ENCODE measurements around the gene HSPBP1. TPM values are rescaled to one million over a fixed set of nuclear protein-coding genes. Genes with fewer than 3 reads are reported as not detected.

Gene HSPBP1
- total RNA-seq, 1 donor from 2014 or later = 37.8 TPM

DNA sequence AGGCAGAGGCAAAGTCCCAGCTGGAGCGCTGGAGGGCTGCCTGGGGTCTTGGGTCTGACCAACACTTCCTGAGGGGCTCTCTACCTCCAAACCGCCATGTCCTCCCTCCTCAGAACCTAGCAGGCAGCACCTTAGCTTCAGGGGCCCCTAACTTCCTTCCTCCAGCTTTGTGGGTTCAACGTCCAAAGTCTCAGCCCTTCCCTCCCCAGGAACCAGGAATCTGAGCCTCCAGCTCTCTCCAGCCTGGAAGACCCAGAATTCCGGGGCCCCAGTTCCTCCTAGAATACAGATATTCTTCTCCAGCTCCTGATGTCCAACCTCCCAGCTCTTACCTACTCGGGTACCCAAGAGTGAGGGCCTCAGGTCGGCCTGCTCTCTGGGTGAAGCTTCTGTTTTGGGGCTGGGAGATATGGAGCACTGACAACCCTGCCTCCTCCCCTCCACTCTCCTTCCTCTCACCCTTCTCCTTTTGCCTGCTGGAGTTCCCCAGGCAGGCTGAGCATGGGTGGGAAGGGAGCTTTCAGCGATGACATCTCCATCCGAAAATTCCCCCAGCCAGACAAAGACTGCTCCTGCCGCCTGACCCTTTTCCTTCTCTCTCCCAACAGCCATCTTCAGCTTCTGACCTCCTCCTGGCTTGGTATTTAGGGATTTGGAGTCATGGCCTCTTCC, 41.7 kb upstream of the HSPBP1 start:
- Mint-ChIP-seq H3K4me1 (ENCODE audit: unreplicated experiment) (no peaks in the 10 kb centered on the region), H3K27ac (peak overlapping the region; percentile 55), H3K9me3 (no peaks in the 10 kb centered on the region), H3K4me3 (no peak overlapping the region), H3K27me3 (peaks cover 14% of the 10 kb centered on the region), H3K36me3 (no peaks in the 10 kb centered on the region)
- TF ChIP-seq, protein P1, sequence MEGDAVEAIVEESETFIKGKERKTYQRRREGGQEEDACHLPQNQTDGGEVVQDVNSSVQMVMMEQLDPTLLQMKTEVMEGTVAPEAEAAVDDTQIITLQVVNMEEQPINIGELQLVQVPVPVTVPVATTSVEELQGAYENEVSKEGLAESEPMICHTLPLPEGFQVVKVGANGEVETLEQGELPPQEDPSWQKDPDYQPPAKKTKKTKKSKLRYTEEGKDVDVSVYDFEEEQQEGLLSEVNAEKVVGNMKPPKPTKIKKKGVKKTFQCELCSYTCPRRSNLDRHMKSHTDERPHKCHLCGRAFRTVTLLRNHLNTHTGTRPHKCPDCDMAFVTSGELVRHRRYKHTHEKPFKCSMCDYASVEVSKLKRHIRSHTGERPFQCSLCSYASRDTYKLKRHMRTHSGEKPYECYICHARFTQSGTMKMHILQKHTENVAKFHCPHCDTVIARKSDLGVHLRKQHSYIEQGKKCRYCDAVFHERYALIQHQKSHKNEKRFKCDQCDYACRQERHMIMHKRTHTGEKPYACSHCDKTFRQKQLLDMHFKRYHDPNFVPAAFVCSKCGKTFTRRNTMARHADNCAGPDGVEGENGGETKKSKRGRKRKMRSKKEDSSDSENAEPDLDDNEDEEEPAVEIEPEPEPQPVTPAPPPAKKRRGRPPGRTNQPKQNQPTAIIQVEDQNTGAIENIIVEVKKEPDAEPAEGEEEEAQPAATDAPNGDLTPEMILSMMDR (conservative IDR thresholded peaks at IDR 0.05) = no peak
- no peak for DNase-seq (ENCODE audit: extremely low spot score, unreplicated experiment)

DNA sequence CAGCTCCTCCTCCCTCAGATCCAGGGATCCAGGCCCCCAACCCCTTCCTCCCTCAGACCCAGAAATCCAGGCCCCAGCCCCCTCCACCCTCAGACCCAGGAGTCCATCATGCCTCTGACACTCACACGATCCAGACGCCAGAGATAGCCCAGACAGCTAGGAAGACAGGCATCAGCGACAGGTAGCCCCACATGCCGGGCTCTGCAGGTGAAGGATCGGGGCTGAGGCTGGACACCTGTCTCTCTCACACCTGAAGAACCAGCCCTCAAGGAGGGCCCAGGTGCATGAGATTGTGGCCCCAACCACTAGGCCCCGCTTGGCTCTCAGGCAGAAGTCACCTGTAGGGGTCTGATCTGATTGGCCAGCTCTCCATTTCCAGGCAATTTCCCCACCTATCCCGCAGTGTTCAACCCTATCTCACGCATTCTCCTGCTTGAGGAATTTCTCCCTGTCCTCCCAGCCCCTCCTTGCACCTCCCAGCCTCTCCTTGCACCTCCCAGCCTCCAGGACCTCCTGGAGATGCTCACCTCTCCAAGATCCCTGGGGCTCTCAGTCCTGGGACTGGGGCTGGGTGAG, 41.0 kb upstream of the HSPBP1 start:
- no peaks in the 10 kb centered on the region for H3K36me3 Mint-ChIP-seq
- H3K9me3 Mint-ChIP-seq = no peaks in the 10 kb centered on the region
- H3K4me1 Mint-ChIP-seq (ENCODE audit: unreplicated experiment) = no peaks in the 10 kb centered on the region
- H3K27ac Mint-ChIP-seq = no peak overlapping the region
- no peak for DNase-seq (ENCODE audit: extremely low spot score, unreplicated experiment)
- H3K27me3 Mint-ChIP-seq = peaks cover 14% of the 10 kb centered on the region
- no peak overlapping the region for H3K4me3 Mint-ChIP-seq
- TF ChIP-seq, protein P1 (conservative IDR thresholded peaks at IDR 0.05) = no peak

DNA sequence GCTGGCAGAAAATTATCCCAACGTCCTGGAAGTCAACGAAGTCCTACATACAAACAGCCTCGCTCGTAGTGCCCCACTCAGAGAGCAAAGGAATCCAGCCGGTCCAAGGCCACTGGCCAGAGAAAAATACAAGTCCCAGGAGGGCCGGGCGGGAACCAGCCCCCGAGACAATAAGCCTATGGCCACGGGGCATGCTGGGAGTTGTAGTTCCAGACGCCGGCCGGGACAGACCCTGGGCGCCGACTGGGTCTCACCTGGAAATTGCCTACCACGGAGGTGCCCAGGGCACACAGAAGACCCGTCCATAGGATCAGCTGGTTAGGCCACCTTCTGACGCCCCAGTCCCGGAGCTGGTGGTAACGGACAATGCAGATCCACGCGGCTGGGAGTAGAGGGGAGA, 39.9 kb upstream of the HSPBP1 start:
- Mint-ChIP-seq H3K27ac (no peak overlapping the region), H3K36me3 (no peaks in the 10 kb centered on the region)

DNA sequence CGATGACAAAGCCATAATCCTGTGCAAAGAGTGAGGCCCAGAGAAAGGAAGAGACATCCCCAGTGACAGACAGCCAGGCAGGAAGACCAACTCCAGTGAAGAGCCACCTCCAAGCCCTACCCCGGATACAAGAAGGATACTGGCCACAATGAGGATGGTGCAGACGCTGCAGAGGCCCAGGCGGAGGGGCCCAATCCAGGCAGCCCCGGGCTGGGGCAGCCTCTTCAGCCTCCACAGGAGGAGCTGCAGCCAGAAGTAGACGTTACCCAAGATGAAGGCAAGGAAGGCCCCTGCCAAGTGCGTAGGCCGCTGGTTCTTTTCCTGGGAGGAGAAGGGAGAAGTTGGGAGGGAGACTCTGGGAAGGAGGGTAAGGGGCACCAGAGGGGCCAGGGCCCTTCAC, 36.7 kb upstream of the HSPBP1 start:
- Mint-ChIP-seq H3K36me3 (peaks cover 3% of the 10 kb centered on the region), H3K27ac (no peak overlapping the region), H3K27me3 (peaks cover 6% of the 10 kb centered on the region), H3K4me1 (ENCODE audit: unreplicated experiment) (peaks cover 7% of the 10 kb centered on the region), H3K4me3 (no peak overlapping the region), H3K9me3 (no peaks in the 10 kb centered on the region)
- TF ChIP-seq, protein P1 (conservative IDR thresholded peaks at IDR 0.05) = no peak
- DNase-seq (ENCODE audit: extremely low spot score, unreplicated experiment) = no peak

More for the DNA sequence above, 39.9 kb upstream of the HSPBP1 start:
- DNase-seq (ENCODE audit: extremely low spot score, unreplicated experiment) = no peak
- Mint-ChIP-seq H3K9me3 (no peaks in the 10 kb centered on the region), H3K4me1 (ENCODE audit: unreplicated experiment) (no peaks in the 10 kb centered on the region), H3K27me3 (peaks cover 14% of the 10 kb centered on the region), H3K4me3 (peak overlapping the region; percentile 60)
- TF ChIP-seq, protein P1 (conservative IDR thresholded peaks at IDR 0.05) = no peak

DNA sequence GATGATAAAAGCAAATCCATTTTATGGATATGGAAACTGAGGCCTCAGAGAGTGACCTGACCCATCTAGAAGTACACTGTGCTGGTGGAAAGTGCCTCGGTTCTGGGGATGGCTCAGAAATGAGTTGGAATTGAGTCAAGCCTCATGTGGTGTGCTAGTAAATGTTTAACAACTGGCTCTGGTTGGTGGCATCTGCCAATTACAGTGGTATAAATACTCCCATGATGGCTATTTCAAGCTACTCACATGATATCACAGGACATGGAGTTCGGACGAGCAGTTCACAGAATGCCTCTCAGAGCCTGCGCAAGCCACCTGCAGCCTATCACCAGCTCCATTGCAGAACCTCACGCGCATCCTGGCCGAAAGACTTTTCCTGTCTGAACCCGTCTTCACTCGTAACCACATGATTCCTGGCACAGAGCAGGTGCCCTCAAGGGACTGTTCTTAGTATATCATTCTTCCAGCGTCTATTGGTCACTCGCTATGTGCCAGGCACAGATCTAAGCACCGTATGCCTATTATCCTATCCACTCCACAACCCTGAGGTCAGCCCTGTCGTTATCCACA, 36.1 kb upstream of the HSPBP1 start:
- DNase-seq (ENCODE audit: extremely low spot score, unreplicated experiment) = no peak
- Mint-ChIP-seq H3K4me1 (ENCODE audit: unreplicated experiment) (peaks cover 7% of the 10 kb centered on the region), H3K36me3 (peaks cover 3% of the 10 kb centered on the region), H3K9me3 (no peaks in the 10 kb centered on the region), H3K4me3 (no peak overlapping the region), H3K27me3 (peaks cover 6% of the 10 kb centered on the region), H3K27ac (no peak overlapping the region)
- TF ChIP-seq, protein P1 (conservative IDR thresholded peaks at IDR 0.05) = no peak

Measured in type B pancreatic cell (in vitro differentiated cells).